ENCODE data around the gene OR4C3.
"Not testable (repeated sequence)": the region's sequence is repeated elsewhere in the genome, so short reads cannot be mapped to it uniquely, and the experiment has no call there.

Gene OR4C3

DNA sequence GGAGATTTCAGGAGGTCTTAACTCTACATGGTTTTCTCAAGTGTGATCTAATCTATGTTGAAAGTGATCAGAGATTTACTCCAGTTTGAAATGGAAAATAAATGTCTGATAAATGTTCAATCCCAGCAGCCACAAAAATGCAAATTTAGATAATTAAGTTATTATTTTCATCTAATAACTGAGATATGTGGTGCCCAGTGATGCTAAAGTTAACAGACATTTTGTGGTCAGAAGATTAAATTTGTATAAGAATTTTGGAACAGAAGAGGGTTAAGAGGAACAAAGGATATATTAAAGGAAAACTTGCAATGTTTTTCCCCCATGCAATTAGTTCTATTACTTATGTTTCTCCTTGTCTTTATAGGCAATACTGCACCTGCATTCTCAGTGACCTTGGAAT lies at the start of gene OR4C3:
TSS of gene OR4C3 (plus strand) at position 301 of the 400 bp plus-strand sequence. CDS start 102 bp downstream, outside the sequence.
- not testable (repeated sequence) for DNase-seq (ENCODE audit: low read depth)

GRCh38 chr11:48305923-48306322 lies 18.8 kb upstream of the OR4C3 start, which contains the start of gene OR4S1:
Gene OR4S1 (plus strand): TSS chr11:48306223. CDS start chr11:48306223, 0 bp downstream.
- DNase-seq (ENCODE audit: low read depth), result no peak

DNA sequence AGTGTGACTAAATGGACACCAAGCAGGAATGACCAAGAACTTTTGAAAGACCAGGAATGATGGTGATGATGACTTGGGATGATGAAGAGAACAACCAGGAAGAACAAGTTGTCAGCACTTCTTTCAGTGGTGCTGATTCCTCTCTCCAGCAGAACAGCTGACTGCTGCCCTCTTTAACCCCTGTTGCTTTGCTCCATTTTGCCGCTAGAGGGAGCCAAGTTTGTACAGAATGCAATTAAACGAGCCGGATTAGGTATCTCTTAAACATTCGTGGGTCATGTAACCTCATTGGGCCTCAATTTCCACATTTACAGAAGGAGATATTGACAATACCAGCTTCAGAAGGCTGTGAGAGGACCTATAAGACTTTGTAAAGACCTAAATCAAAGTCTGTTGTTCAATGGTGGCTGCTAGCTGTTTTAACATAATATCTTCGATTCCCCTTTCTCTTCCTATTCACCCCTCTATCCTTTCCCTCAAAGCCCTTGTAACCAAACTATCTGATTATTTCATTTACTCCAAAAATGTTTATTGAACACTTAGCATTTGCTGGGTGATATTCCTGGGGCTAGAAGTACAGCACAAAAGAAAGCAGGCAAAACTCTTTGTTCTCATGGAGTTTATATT lies 16.8 kb upstream of the OR4C3 start:
- peak; percentile 33 for DNase-seq (ENCODE audit: low read depth)

DNA sequence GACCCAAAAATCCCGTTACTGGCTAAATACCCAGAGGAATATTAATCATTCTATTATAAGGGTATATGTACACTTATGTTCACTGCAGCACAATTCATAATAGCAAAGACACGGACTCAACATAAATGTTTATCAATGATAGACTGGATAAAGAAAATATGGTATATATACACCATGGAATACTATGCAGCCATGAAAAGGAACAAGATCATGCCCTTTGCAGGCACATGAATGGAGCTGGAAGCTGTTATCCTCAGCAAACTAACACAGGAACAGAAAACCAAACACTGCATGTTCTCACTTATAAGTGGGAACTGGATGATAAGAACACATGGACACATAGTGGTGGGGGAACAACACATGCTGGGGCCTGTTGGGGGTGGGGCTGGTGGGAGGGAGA lies 11.1 kb upstream of the OR4C3 start:
- DNase-seq (ENCODE audit: low read depth), result not testable (repeated sequence)

- not testable (repeated sequence) for DNase-seq (ENCODE audit: low read depth)
Observed at GRCh38 chr11:48319813-48320212, 4.9 kb upstream of the OR4C3 start.

GRCh38 chr11:48341466-48341865 lies 16.7 kb downstream of the OR4C3 start:
- no peak for DNase-seq (ENCODE audit: low read depth)

GRCh38 chr11:48342505-48342904 lies 17.8 kb downstream of the OR4C3 start:
- not testable (repeated sequence) for DNase-seq (ENCODE audit: low read depth)

DNA sequence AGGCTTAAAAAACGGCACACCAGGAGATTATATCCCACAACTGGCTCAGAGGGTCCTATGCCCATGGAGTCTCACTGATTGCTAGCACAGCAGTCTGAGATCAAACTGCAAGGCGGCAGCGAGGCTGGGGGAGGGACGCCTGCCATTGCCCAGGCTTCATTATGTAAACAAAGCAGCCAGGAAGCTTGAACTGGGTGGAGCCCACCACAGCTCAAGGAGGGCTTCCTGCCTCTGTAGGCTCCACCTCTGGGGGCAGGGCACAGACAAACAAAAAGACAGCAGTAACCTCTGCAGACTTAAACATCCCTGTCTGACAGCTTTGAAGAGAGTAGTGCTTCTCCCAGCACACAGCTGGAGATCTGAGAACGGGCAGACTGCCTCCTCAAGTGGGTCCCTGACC lies 21.6 kb downstream of the OR4C3 start:
- not testable (repeated sequence) for DNase-seq (ENCODE audit: low read depth)

- DNase-seq (ENCODE audit: low read depth), result no peak
Observed at GRCh38 chr11:48354013-48354412, 29.3 kb downstream of the OR4C3 start.

GRCh38 chr11:48354677-48355076 lies 30.0 kb downstream of the OR4C3 start:
- DNase-seq (ENCODE audit: low read depth), result no peak

DNA sequence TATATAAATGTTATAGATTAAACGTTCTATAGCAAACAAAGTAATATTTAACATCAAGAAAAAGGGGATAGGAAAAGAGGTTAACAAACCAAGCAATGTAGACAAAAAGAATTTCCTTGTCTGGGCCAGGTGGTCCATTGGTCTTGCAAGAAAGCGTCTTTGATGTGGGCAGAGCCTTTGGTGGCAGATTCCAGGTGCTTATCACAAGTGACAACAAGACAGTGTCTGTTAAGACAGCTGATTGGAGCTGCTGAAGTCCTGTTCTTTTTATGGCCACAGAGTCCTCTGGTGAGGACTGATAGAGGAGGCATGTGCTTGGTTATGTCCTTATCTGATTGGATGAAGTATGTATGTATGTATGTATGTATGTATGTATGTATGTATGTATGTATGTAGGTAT lies 36.6 kb downstream of the OR4C3 start:
- DNase-seq (ENCODE audit: low read depth), result not testable (repeated sequence)

- DNase-seq (ENCODE audit: low read depth), result no peak
Observed at GRCh38 chr11:48366365-48366764, 41.6 kb downstream of the OR4C3 start, which contains the start of gene OR4C5. Gene OR4C5 (minus strand): TSS chr11:48366465. CDS start chr11:48366465, 0 bp downstream.

Measured in amniotic epithelial cell (primary cell).